Thyroid gland (tissue), 4 donors: ENCODE measurements around the gene LIMS1. TPM values are rescaled to one million over a fixed set of nuclear protein-coding genes. Genes with fewer than 3 reads are reported as not detected.

Experiments used
- DNase-seq, 2 donors: peaks; one replicate each; pipeline ENCODE4 v3.0.0-alpha.2; 2019
- H3K27ac ChIP-seq, 3 donors: fragments of 200-600 bp; sonication (generic); 1 replicate in 2 of 3; 2 replicates in 1 of 3; pipeline ENCODE4 v1.5.1; 2016 to 2019; ENCODE audit warnings: mild to moderate bottlenecking in 1 of 3, moderate library complexity in 1 of 3
- H3K27me3 ChIP-seq: fragments of 200-600 bp; sonication (generic); one replicate; pipeline ENCODE4 v1.5.1; 2019
- H3K36me3 ChIP-seq, 2 donors: fragments of 200-600 bp; sonication (generic); one replicate each; pipeline ENCODE4 v1.5.1; 2016 to 2019
- H3K4me1 ChIP-seq, 2 donors: fragments of 200-600 bp; sonication (generic); one replicate each; pipeline ENCODE4 v1.5.1; 2017 to 2019
- H3K4me3 ChIP-seq, 3 donors: fragments of 200-600 bp; sonication (generic); replicated peaks in 1 of 3; 1 replicate in 2 of 3; 2 replicates in 1 of 3; pipeline ENCODE4 v1.5.1; 2016; ENCODE audit warnings: mild to moderate bottlenecking in 1 of 3
- H3K9me3 ChIP-seq: fragments of 200-600 bp; sonication (generic); one replicate; pipeline ENCODE4 v1.5.1; 2017
- POLR2A ChIP-seq, 2 donors: fragments of 450-650 bp; IDR thresholded peaks; one replicate each; pipeline ENCODE4 v1.6.1; 2017; ENCODE audit warnings: antibody characterized with exemption in 2 of 2, mild to moderate bottlenecking in 2 of 2, moderate library complexity in 1 of 2
- WGBS, 2 donors: methylation state at CpG; one replicate each; pipeline ENCODE4 v1.1.5; 2017; 5-methylcytosine and 5-hydroxymethylcytosine counted together
- intact Hi-C: fragments of 100-400 bp; cut with DNase I; formaldehyde crosslinking; loops from one replicate; pipeline ENCODE4 v1.15.1; 2023
- total RNA-seq, 4 donors: library from RNA; depleted of rRNA; stranded (reverse); fragments of >200 nt; gene quantifications; one replicate each; pipeline ENCODE4 v1.2.3, GENCODE V29; 2016
- TF ChIP-seq, protein P1 (sequence below), 6 experiments: fragments of 200-600 bp in 3 of 6; fragments of 450-650 bp in 3 of 6; sonication (generic) in 3 of 6; IDR thresholded peaks; one replicate each; pipeline ENCODE4 v1.5.1; 2016 to 2019; ENCODE audit warnings: antibody characterized with exemption in 6 of 6, mild to moderate bottlenecking in 2 of 6, inconsistent platforms in 1 of 6, moderate library complexity in 1 of 6

LIMS1 gene, protein sequence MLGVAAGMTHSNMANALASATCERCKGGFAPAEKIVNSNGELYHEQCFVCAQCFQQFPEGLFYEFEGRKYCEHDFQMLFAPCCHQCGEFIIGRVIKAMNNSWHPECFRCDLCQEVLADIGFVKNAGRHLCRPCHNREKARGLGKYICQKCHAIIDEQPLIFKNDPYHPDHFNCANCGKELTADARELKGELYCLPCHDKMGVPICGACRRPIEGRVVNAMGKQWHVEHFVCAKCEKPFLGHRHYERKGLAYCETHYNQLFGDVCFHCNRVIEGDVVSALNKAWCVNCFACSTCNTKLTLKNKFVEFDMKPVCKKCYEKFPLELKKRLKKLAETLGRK
- 100 to 1,000 TPM in 2 of 4 donors, 10 to 100 TPM in 2; 73.1 to 117 (median 92.5) TPM for total RNA-seq

DNA sequence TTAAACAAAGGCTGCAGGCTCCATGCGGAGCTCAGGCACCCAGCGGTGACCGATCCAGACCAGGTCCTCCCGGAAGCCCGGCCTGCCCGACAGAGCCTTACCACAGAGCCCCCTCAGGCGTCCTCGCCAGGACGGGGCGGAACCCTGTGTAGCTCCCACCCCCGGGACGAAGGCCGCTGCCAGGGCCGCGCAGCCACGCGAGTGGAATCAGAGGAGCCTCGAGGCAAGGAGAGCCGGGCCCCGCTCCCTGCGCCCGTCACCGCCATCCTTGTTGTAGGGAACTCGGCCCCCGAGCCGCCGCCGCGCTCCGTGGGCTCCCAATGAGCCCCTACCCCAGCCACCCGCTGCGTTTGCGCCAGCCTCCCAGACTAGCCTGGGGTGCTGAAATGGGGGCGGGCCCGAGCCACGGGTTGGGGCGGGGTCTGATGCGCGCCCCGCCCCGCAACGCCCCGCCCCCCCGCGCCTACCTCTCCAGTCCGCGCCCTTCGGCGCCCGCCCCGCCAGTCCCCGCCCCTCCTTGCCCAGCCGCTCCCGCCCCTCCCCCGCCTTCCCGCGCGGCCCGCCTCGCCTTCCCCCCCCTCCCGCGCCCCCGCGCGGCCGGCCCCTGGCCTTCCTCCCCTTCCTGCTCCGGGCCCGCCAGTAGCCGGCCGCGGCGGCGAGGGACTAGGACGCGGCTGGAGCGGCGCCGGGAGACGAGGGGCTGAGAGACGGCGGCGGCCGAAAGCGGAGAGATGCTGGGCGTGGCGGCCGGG is at the start of gene LIMS1:
LIMS1 (plus strand) TSS at position 639 of the 752 bp plus-strand sequence; CDS start at position 732, 93 bp downstream.
- Histone ChIP-seq H3K27ac (peak within 1 kb of the TSS; percentile 78 to 98 (median 97)), H3K36me3 (no peaks in the 10 kb centered on the region), H3K4me3 (peak within 1 kb of the TSS in 2 of 3 donors; percentile 64 to 75), H3K27me3 (no peaks in the 10 kb centered on the region), H3K4me1 (peaks cover 0 to 17% of the 10 kb centered on the region in 2 donors), H3K9me3 (no peaks in the 10 kb centered on the region)
- intact Hi-C loops = no loop called here
- TF ChIP-seq, protein P1, sequence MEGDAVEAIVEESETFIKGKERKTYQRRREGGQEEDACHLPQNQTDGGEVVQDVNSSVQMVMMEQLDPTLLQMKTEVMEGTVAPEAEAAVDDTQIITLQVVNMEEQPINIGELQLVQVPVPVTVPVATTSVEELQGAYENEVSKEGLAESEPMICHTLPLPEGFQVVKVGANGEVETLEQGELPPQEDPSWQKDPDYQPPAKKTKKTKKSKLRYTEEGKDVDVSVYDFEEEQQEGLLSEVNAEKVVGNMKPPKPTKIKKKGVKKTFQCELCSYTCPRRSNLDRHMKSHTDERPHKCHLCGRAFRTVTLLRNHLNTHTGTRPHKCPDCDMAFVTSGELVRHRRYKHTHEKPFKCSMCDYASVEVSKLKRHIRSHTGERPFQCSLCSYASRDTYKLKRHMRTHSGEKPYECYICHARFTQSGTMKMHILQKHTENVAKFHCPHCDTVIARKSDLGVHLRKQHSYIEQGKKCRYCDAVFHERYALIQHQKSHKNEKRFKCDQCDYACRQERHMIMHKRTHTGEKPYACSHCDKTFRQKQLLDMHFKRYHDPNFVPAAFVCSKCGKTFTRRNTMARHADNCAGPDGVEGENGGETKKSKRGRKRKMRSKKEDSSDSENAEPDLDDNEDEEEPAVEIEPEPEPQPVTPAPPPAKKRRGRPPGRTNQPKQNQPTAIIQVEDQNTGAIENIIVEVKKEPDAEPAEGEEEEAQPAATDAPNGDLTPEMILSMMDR (IDR thresholded peaks at IDR 0.05) = no peak
- TF ChIP-seq POLR2A (IDR thresholded peaks at IDR 0.05) = peak; percentile 47 to 82
- 0 to 2% methylated on average over 19 to 22 of the region's 87 CpGs for WGBS, 2 donors
- DNase-seq = peak; percentile 91 to 93

- H3K27me3 ChIP-seq = no peaks in the 10 kb centered on the region
- H3K9me3 ChIP-seq = no peaks in the 10 kb centered on the region
- intact Hi-C loops = no loop called here
- H3K27ac ChIP-seq = no peak overlapping the region
- WGBS, 2 donors = 95% methylated on average over 2 of the region's 2 CpGs
- no peak for DNase-seq
- no peak overlapping the region for H3K4me3 ChIP-seq
- TF ChIP-seq, protein P1 (IDR thresholded peaks at IDR 0.05) = no peak
- TF ChIP-seq POLR2A (IDR thresholded peaks at IDR 0.05) = no peak
- H3K36me3 ChIP-seq = peaks cover 29 to 34% of the 10 kb centered on the region in 2 donors
- H3K4me1 ChIP-seq = no peaks in the 10 kb centered on the region
Measured at GRCh38 chr2:108485253-108485652, 49.0 kb upstream of the LIMS1 start.

DNA sequence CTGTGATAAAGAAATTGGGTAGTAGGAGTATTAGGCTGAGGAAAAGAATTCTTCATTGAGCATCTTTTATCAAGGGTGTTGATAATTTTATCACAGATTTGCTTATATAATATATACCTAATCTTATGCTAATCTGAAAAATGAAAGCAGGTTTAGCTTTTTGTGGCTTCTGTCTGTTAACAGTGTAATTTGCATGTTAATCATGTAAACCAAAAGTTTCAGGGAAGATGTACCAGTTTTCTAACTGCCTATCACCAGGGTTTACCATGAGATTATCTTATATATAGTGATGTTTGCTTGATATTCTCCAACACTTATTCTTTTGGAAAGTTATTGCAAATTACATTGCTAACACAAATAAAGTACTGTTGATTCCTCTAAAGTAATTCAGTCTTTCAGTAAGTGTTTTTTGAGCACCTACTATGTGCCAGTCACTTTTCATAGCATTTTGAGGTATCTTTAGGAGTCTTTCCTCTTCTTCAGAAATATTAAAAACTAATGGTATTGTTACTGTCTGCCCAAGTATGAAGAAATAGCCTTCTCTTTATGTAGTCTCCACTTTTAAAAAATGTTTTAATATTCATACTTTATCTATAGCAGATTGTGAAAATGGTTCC is 43.7 kb upstream of the LIMS1 start:
- intact Hi-C loops = no loop called here
- H3K9me3 ChIP-seq = no peaks in the 10 kb centered on the region
- peaks cover 18 to 23% of the 10 kb centered on the region in 2 donors for H3K36me3 ChIP-seq
- H3K4me1 ChIP-seq = no peaks in the 10 kb centered on the region
- no peak for TF ChIP-seq POLR2A (IDR thresholded peaks at IDR 0.05)
- TF ChIP-seq, protein P1 (IDR thresholded peaks at IDR 0.05) = no peak
- DNase-seq = no peak
- no peaks in the 10 kb centered on the region for H3K27me3 ChIP-seq
- H3K27ac ChIP-seq = no peak overlapping the region
- H3K4me3 ChIP-seq = no peak overlapping the region

DNA sequence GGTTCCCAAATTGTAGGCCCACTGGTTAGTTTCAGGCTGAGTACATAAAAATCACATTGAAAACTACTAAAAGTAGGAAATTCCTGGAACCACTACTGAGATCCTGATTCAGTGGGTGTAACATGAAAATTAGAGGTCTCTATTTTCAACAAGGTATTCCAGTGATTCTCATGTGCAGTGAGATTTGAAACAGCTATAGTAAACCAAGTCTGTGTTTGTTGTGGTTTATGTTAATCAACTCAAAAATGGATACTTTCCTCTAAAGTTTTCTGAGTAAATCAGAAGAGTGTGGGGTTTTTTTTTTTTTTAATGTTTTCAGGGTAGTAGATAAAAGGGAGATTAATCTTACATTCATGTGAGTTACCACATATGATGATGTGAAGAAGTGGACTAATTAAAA is 42.4 kb upstream of the LIMS1 start:
- TF ChIP-seq, protein P1 (IDR thresholded peaks at IDR 0.05) = no peak
- intact Hi-C loops = no loop called here
- H3K36me3 ChIP-seq = peaks cover 14 to 24% of the 10 kb centered on the region in 2 donors

More for the DNA sequence above, 42.4 kb upstream of the LIMS1 start:
- H3K27me3 ChIP-seq = no peaks in the 10 kb centered on the region
- no peaks in the 10 kb centered on the region for H3K4me1 ChIP-seq
- H3K4me3 ChIP-seq = no peak overlapping the region
- no peak for DNase-seq
- H3K9me3 ChIP-seq = no peaks in the 10 kb centered on the region
- no peak overlapping the region for H3K27ac ChIP-seq
